HEK293 (cell line): ENCODE results near the gene MRPL30.

ENCODE experiments used
- CTCF ChIA-PET: fragments of 350-600 bp; formaldehyde crosslinking; extraction: SDS; loops from one replicate; lab custom pipeline; 2021; ENCODE audit warnings: antibody characterized with exemption; lab: Yijun Ruan, JAX
- POLR2A ChIA-PET: fragments of 300-600 bp; formaldehyde crosslinking; extraction: SDS; loops from one replicate; lab custom pipeline; 2020; ENCODE audit warnings: antibody characterized with exemption, inconsistent platforms; lab: Yijun Ruan, JAX
- H3K27ac ChIP-seq: fragments of 200-500 bp; sonication (Bioruptor generic); 2 replicates; pipeline ENCODE4 v1.5.1; 2014; ENCODE audit warnings: low read depth, low read length, control low read depth, inconsistent platforms; ENCODE audit errors: extremely low read depth
- H3K36me3 ChIP-seq, 2 experiments: fragments of 200-500 bp in 1 of 2; sonication (Bioruptor generic) in 1 of 2; 1 replicate in 1 of 2; 2 replicates in 1 of 2; pipeline ENCODE4 v1.5.1; 2014 to 2017; ENCODE audit warnings: inconsistent platforms in 2 of 2, low read length in 2 of 2; ENCODE audit not compliant: control insufficient read depth in 2 of 2, insufficient read depth in 1 of 2
- H3K4me1 ChIP-seq: fragments of 200-500 bp; sonication (Bioruptor generic); 2 replicates; pipeline ENCODE4 v1.5.1; 2014; ENCODE audit warnings: mild to moderate bottlenecking, low read length, inconsistent platforms; ENCODE audit not compliant: control insufficient read depth, insufficient read depth
- H3K4me3 ChIP-seq: 2 replicates; pipeline ENCODE4 v1.5.1; 2011; ENCODE audit warnings: low read depth, mild to moderate bottlenecking, control low read depth, low read length, moderate library complexity
- H3K9me3 ChIP-seq: fragments of 200-500 bp; sonication (Bioruptor generic); 2 replicates; pipeline ENCODE4 v1.5.1; 2014; ENCODE audit warnings: low read depth, low read length, inconsistent platforms; ENCODE audit not compliant: control insufficient read depth, insufficient read depth
- ATF2 ChIP-seq: fragments of 450-650 bp; formaldehyde crosslinking; IDR thresholded peaks from 2 replicates; pipeline ENCODE4 v1.5.1; 2016; ENCODE audit warnings: missing biosample characterization, missing genetic modification characterization, low read depth
- BCL6B ChIP-seq: fragments of 450-650 bp; formaldehyde crosslinking; IDR thresholded peaks from 2 replicates; pipeline ENCODE4 v1.5.1; 2017; ENCODE audit warnings: missing biosample characterization, missing genetic modification characterization
- OVOL3 ChIP-seq: fragments of 450-650 bp; formaldehyde crosslinking; IDR thresholded peaks from 2 replicates; pipeline ENCODE4 v1.5.1; 2016; ENCODE audit warnings: missing biosample characterization, missing genetic modification characterization
- REPIN1 ChIP-seq: fragments of 450-650 bp; formaldehyde crosslinking; IDR thresholded peaks from 2 replicates; pipeline ENCODE4 v1.5.1; 2017; ENCODE audit warnings: missing biosample characterization, missing genetic modification characterization, low read depth
- ZBTB21 ChIP-seq: fragments of 450-650 bp; formaldehyde crosslinking; IDR thresholded peaks from 2 replicates; pipeline ENCODE4 v1.5.1; 2017; ENCODE audit warnings: missing biosample characterization, missing genetic modification characterization
- ZBTB26 ChIP-seq: fragments of 450-650 bp; formaldehyde crosslinking; optimal IDR thresholded peaks from 2 replicates; pipeline ENCODE3; 2016; ENCODE audit warnings: missing biosample characterization, mild to moderate bottlenecking, missing genetic modification characterization
- ZNF112 ChIP-seq: fragments of 450-650 bp; formaldehyde crosslinking; IDR thresholded peaks from 2 replicates; pipeline ENCODE4 v1.5.0; 2017; ENCODE audit warnings: missing biosample characterization, missing genetic modification characterization
- ZNF155 ChIP-seq: fragments of 450-650 bp; formaldehyde crosslinking; IDR thresholded peaks from 2 replicates; pipeline ENCODE4 v1.5.1; 2016; ENCODE audit warnings: missing biosample characterization, missing genetic modification characterization
- ZNF174 ChIP-seq: fragments of 450-650 bp; formaldehyde crosslinking; IDR thresholded peaks from 2 replicates; pipeline ENCODE4 v1.5.0; 2017; ENCODE audit warnings: missing biosample characterization, mild to moderate bottlenecking, missing genetic modification characterization
- ZNF248 ChIP-seq: fragments of 450-650 bp; formaldehyde crosslinking; IDR thresholded peaks from 2 replicates; pipeline ENCODE4 v1.5.1; 2017; ENCODE audit warnings: missing biosample characterization, missing genetic modification characterization
- ZNF26 ChIP-seq: fragments of 450-650 bp; formaldehyde crosslinking; IDR thresholded peaks from 2 replicates; pipeline ENCODE4 v1.5.1; 2016; ENCODE audit warnings: missing biosample characterization, missing genetic modification characterization
- ZNF274 ChIP-seq, 2 experiments: fragments of 200-500 bp in 1 of 2; fragments of 450-650 bp in 1 of 2; sonication (Bioruptor generic) in 1 of 2; formaldehyde crosslinking in 1 of 2; IDR thresholded peaks; 2 replicates each; pipeline versions ENCODE4 v1.5.1 to v1.6.1; 2014 to 2016; ENCODE audit warnings: borderline replicate concordance in 1 of 2, inconsistent platforms in 1 of 2, low read length in 1 of 2, missing biosample characterization in 1 of 2, missing genetic modification characterization in 1 of 2
- ZNF324 ChIP-seq: fragments of 450-650 bp; formaldehyde crosslinking; IDR thresholded peaks from 2 replicates; pipeline ENCODE4 v1.5.1; 2016; ENCODE audit warnings: missing biosample characterization, missing genetic modification characterization
- ZNF341 ChIP-seq: fragments of 450-650 bp; formaldehyde crosslinking; IDR thresholded peaks from 2 replicates; pipeline ENCODE4; 2016; ENCODE audit warnings: low read depth, missing biosample characterization, missing genetic modification characterization
- ZNF394 ChIP-seq: fragments of 450-650 bp; formaldehyde crosslinking; IDR thresholded peaks from 2 replicates; pipeline ENCODE4 v1.5.1; 2016; ENCODE audit warnings: missing biosample characterization, missing genetic modification characterization, mild to moderate bottlenecking, moderate library complexity, borderline replicate concordance
- ZNF433 ChIP-seq: fragments of 450-650 bp; formaldehyde crosslinking; IDR thresholded peaks from 2 replicates; pipeline ENCODE4 v1.5.1; 2016; ENCODE audit warnings: missing biosample characterization, missing genetic modification characterization, low read depth
- ZNF449 ChIP-seq: fragments of 450-650 bp; formaldehyde crosslinking; IDR thresholded peaks from 2 replicates; pipeline ENCODE4 v1.5.1; 2017; ENCODE audit warnings: missing biosample characterization, mild to moderate bottlenecking, missing genetic modification characterization, moderate library complexity
- ZNF48 ChIP-seq: fragments of 450-650 bp; formaldehyde crosslinking; IDR thresholded peaks from 2 replicates; pipeline ENCODE4 v1.5.1; 2016; ENCODE audit warnings: missing biosample characterization, missing genetic modification characterization
- ZNF501 ChIP-seq: fragments of 450-650 bp; formaldehyde crosslinking; IDR thresholded peaks from 2 replicates; pipeline ENCODE4 v1.5.1; 2016; ENCODE audit warnings: missing biosample characterization, missing genetic modification characterization
- ZNF513 ChIP-seq: fragments of 450-650 bp; IDR thresholded peaks from 2 replicates; pipeline ENCODE4 v1.5.1; 2018; ENCODE audit warnings: missing biosample characterization, missing genetic modification characterization
- ZNF544 ChIP-seq: fragments of 450-650 bp; formaldehyde crosslinking; IDR thresholded peaks from 2 replicates; pipeline ENCODE4 v1.5.0; 2017; ENCODE audit warnings: missing biosample characterization, missing genetic modification characterization
- ZNF558 ChIP-seq: fragments of 450-650 bp; formaldehyde crosslinking; IDR thresholded peaks from 2 replicates; pipeline ENCODE4 v1.5.1; 2016; ENCODE audit warnings: missing biosample characterization, missing genetic modification characterization
- ZNF580 ChIP-seq: fragments of 450-650 bp; formaldehyde crosslinking; IDR thresholded peaks from 2 replicates; pipeline ENCODE4 v1.5.1; 2016; ENCODE audit warnings: missing biosample characterization, missing genetic modification characterization
- ZNF621 ChIP-seq: fragments of 450-650 bp; formaldehyde crosslinking; IDR thresholded peaks from 2 replicates; pipeline ENCODE4 v1.5.1; 2017; ENCODE audit warnings: missing biosample characterization, missing genetic modification characterization
- ZNF623 ChIP-seq: fragments of 450-650 bp; formaldehyde crosslinking; IDR thresholded peaks from 2 replicates; pipeline ENCODE4 v1.5.1; 2016; ENCODE audit warnings: missing biosample characterization, missing genetic modification characterization
- ZNF677 ChIP-seq: fragments of 450-650 bp; IDR thresholded peaks from 2 replicates; pipeline ENCODE4 v1.5.0; 2018; ENCODE audit warnings: missing biosample characterization, mild to moderate bottlenecking, missing genetic modification characterization, moderate library complexity
- ZNF776 ChIP-seq: fragments of 450-650 bp; formaldehyde crosslinking; IDR thresholded peaks from 2 replicates; pipeline ENCODE4 v1.5.0; 2017; ENCODE audit warnings: missing biosample characterization, missing genetic modification characterization, borderline replicate concordance
- ZNF792 ChIP-seq: fragments of 450-650 bp; formaldehyde crosslinking; IDR thresholded peaks from 2 replicates; pipeline ENCODE4 v1.5.1; 2016; ENCODE audit warnings: missing biosample characterization, missing genetic modification characterization

The MRPL30 gene

GRCh38 chr2:99141110-99142108, 39.6 kb upstream of the MRPL30 start, which contains the start of gene C2orf15 (continued):
- TF ChIP-seq BCL6B, result no peak
- no peak for TF ChIP-seq ZNF513 (tag by site-specific recombination)
- TF ChIP-seq ZNF341 (tag by site-specific recombination), result peak; percentile 73
- TF ChIP-seq ZNF274 (IDR thresholded peaks at IDR 0.05; ENCODE audit: low read length), result no peak
- TF ChIP-seq ZNF274 (tag by site-specific recombination; IDR thresholded peaks at IDR 0.05; ENCODE audit: borderline replicate concordance), result no peak
- TF ChIP-seq ZNF449, result no peak
- TF ChIP-seq ZNF621 (tag by site-specific recombination), result no peak
- TF ChIP-seq ZNF112, result no peak
- no peak for TF ChIP-seq ZNF324 (tag by site-specific recombination)
- TF ChIP-seq ZNF155 (tag by site-specific recombination), result no peak
- no peak for TF ChIP-seq ZNF558 (tag by site-specific recombination)
- no peak for TF ChIP-seq OVOL3 (tag by site-specific recombination)
- no peak for TF ChIP-seq ZNF174 (tag by site-specific recombination)
- no peak for TF ChIP-seq ZNF248 (tag by site-specific recombination)
- no peak for TF ChIP-seq ZNF433 (tag by site-specific recombination)
- no peak for TF ChIP-seq ZNF792 (tag by site-specific recombination)
- peak; percentile 88 for TF ChIP-seq ZBTB26
- TF ChIP-seq ZNF501, result no peak

- Histone ChIP-seq H3K4me1 (peaks cover 3% of the 10 kb centered on the region; the same call in 1 of the 2 replicates), H3K36me3 (no peaks in the 10 kb centered on the region; a peak in 1 of 3 replicates), H3K9me3 (no peaks in the 10 kb centered on the region), H3K27ac (no peak overlapping the region), H3K4me3 (no peak overlapping the region)
- POLR2A ChIA-PET, result interaction anchor here (5.8 kb wide), 1 partner anchor 9 kb away, joined by 58 read pairs; the partner anchor contains the start of gene C2orf15
- CTCF ChIA-PET, result no interaction called here
- TF ChIP-seq ATF2 (tag by site-specific recombination), result no peak
- no peak for TF ChIP-seq ZNF26 (tag by site-specific recombination)
- TF ChIP-seq ZNF48, result no peak
- no peak for TF ChIP-seq ZNF677 (tag by site-specific recombination)
- no peak for TF ChIP-seq ZNF544 (tag by site-specific recombination)
- no peak for TF ChIP-seq ZNF580 (tag by site-specific recombination)
- no peak for TF ChIP-seq ZBTB21 (tag by site-specific recombination)
- TF ChIP-seq ZNF623, result no peak
- no peak for TF ChIP-seq REPIN1
- TF ChIP-seq ZNF394 (tag by site-specific recombination), result no peak
- TF ChIP-seq ZNF776 (tag by site-specific recombination), result no peak
- TF ChIP-seq ZNF112, result no peak
Measured at GRCh38 chr2:99150706-99151105, 30.3 kb upstream of the MRPL30 start.
